Measurements from ENCODE around the gene SLC25A15. TPM values are rescaled to one million over a fixed set of nuclear protein-coding genes. Genes with fewer than 3 reads are reported as not detected.
A peak's percentile ranks its signal among the peaks of the same experiment; 100 is the strongest.
"Not testable (repeated sequence)": the region's sequence is repeated elsewhere in the genome, so short reads cannot be mapped to it uniquely, and the experiment has no call there.

Gene SLC25A15
- total RNA-seq, 4 donors from 2014 or later = 3.0 to 30.6 (median 10.1) TPM

GRCh38 chr13:40787062-40787461, 2.3 kb upstream of the SLC25A15 start:
- Histone ChIP-seq H3K27ac (peak overlapping the region in 3 of 4 donors; percentile 26 to 50 (median 26)), H3K4me3 (no peak overlapping the region), H3K4me1 (peaks cover 5 to 13% (median 10%) of the 10 kb centered on the region in 4 donors), H3K9me3 (no peaks in the 10 kb centered on the region), H3K36me3 (no peaks in the 10 kb centered on the region), H3K27me3 (no peaks in the 10 kb centered on the region)
- in situ Hi-C loops (cut with MboI; ENCODE audit: low pct_ligation_motif_present in 1 of 4, low pct_unique_long_range_greater_than_20kb in 1 of 4, low sequenced_read_pairs in 3 of 4) = loop anchor here in 3 of 4 donors (25.0 kb wide), 3 partner anchors 200 to 450 kb away; partner anchors contain the start of gene WBP4 (in 1 of the 3)
- TF ChIP-seq CTCF (IDR thresholded peaks at IDR 0.05) (no peak), EP300 (IDR thresholded peaks at IDR 0.05; ENCODE audit: low read depth) (no peak), POLR2A (IDR thresholded peaks at IDR 0.05) (no peak), POLR2AphosphoS5 (IDR thresholded peaks at IDR 0.05) (no peak)
- WGBS, 2 donors (ENCODE audit: low coverage in 1 of 2) = 78% methylated on average over 5 of the region's 5 CpGs; no CpG with 5 or more reads in 1 of the 2 donors
- intact Hi-C loops (cut with DNase I; ENCODE audit: low total_unique reads) = no loop called here
- no peak for DNase-seq

- H3K4me3 ChIP-seq = peak overlapping the region; percentile 52 to 78 (median 65)
- intact Hi-C loops (cut with DNase I; ENCODE audit: low total_unique reads); DNase-seq; H3K27me3 ChIP-seq; H3K9me3 ChIP-seq; H3K36me3 ChIP-seq: not testable (repeated sequence)
- peaks cover 5 to 13% (median 10%) of the 10 kb centered on the region in 4 donors for H3K4me1 ChIP-seq
- 47 to 65% methylated on average over 5 to 17 of the region's 18 CpGs for WGBS, 2 donors (ENCODE audit: low coverage in 1 of 2)
- H3K27ac ChIP-seq = peak overlapping the region; percentile 87 to 92 (median 88)
- in situ Hi-C loops (cut with MboI; ENCODE audit: low pct_ligation_motif_present in 1 of 4, low pct_unique_long_range_greater_than_20kb in 1 of 4, low sequenced_read_pairs in 3 of 4) = loop anchor here in 3 of 4 donors (25.0 kb wide), 3 partner anchors 199 to 449 kb away; partner anchors contain the start of gene WBP4 (in 1 of the 3)
Measured at GRCh38 chr13:40788540-40789274, 704 bp upstream of the SLC25A15 start.

GRCh38 chr13:40790154-40790616, 774 bp downstream of the SLC25A15 start:
- Histone ChIP-seq H3K27ac (peak overlapping the region; percentile 87 to 92 (median 88)), H3K27me3 (no peaks in the 10 kb centered on the region), H3K36me3 (no peaks in the 10 kb centered on the region), H3K4me1 (peaks cover 5 to 13% (median 10%) of the 10 kb centered on the region in 4 donors), H3K4me3 (peak overlapping the region; percentile 52 to 78 (median 65)), H3K9me3 (no peaks in the 10 kb centered on the region)
- in situ Hi-C loops (cut with MboI; ENCODE audit: low pct_ligation_motif_present in 1 of 4, low pct_unique_long_range_greater_than_20kb in 1 of 4, low sequenced_read_pairs in 3 of 4) = loop anchor here in 3 of 4 donors (10.0 to 25.0 kb wide), 4 partner anchors 125 to 447 kb away; partner anchors contain the start of gene WBP4 (in 1 of the 3)
- TF ChIP-seq CTCF (IDR thresholded peaks at IDR 0.05) = no peak
- no peak for TF ChIP-seq POLR2A (IDR thresholded peaks at IDR 0.05)
- 21 to 25% methylated on average over 7 to 9 of the region's 9 CpGs for WGBS, 2 donors (ENCODE audit: low coverage in 1 of 2)
- intact Hi-C loops (cut with DNase I; ENCODE audit: low total_unique reads) = no loop called here
- no peak for DNase-seq

GRCh38 chr13:40792284-40793051, 3.1 kb downstream of the SLC25A15 start:
- H3K4me1 ChIP-seq = peaks cover 5 to 13% (median 10%) of the 10 kb centered on the region in 4 donors
- no peaks in the 10 kb centered on the region for H3K27me3 ChIP-seq
- no peak for DNase-seq
- no peaks in the 10 kb centered on the region for H3K9me3 ChIP-seq
- intact Hi-C loops (cut with DNase I; ENCODE audit: low total_unique reads) (no loop called here), in situ Hi-C loops (cut with MboI; ENCODE audit: low pct_ligation_motif_present in 1 of 4, low pct_unique_long_range_greater_than_20kb in 1 of 4, low sequenced_read_pairs in 3 of 4) (loop anchor here in 3 of 4 donors (10.0 to 25.0 kb wide), 4 partner anchors 122 to 445 kb away; partner anchors contain the start of gene WBP4 (in 1 of the 3))
- no peak overlapping the region for H3K4me3 ChIP-seq
- TF ChIP-seq CTCF (IDR thresholded peaks at IDR 0.05) (no peak), POLR2A (IDR thresholded peaks at IDR 0.05) (no peak), POLR2AphosphoS5 (IDR thresholded peaks at IDR 0.05) (no peak), EP300 (IDR thresholded peaks at IDR 0.05; ENCODE audit: low read depth) (no peak)
- 84 to 88% methylated on average over 3 to 10 of the region's 10 CpGs for WGBS, 2 donors (ENCODE audit: low coverage in 1 of 2)
- no peaks in the 10 kb centered on the region for H3K36me3 ChIP-seq
- H3K27ac ChIP-seq = no peak overlapping the region
